ENCODE data around the gene NDUFB5.

Gene NDUFB5

DNA sequence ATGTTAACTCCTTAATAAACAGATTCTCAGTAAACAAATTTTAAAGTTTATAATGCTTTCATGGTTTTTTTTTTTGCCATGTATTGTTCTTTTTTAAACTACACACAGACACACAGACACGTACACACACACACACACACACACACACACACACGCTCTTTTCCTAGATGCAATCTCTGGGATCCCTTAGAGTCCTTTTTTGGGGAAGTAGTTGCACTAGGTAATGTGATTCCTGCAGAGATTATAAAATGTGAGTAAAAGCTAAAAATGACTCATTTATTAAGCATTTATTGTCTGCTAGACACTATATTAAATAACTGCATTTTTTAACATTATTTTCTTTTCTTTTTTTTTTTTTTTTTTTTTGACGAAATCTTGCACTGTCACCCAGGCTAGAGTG lies 19.9 kb downstream of the NDUFB5 start:
- Histone ChIP-seq H3K36me3 (ENCODE audit: control insufficient read depth in 2 of 2, insufficient read depth in 1 of 2, low read length in 2 of 2) (peaks cover 25 to 48% of the 10 kb centered on the region in 2 experiments), H3K4me3 (ENCODE audit: low read depth, low read length) (no peak overlapping the region), H3K9me3 (ENCODE audit: control insufficient read depth, insufficient read depth, low read depth, low read length) (no peaks in the 10 kb centered on the region), H3K27ac (ENCODE audit: extremely low read depth, low read depth, low read length) (no peak overlapping the region), H3K4me1 (ENCODE audit: control insufficient read depth, insufficient read depth, low read length) (no peaks in the 10 kb centered on the region)
- ChIA-PET CTCF (no interaction called here), POLR2A (no interaction called here)
- TF ChIP-seq ZNF280C (tag by site-specific recombination; IDR thresholded peaks at IDR 0.05) (no peak), ZNF629 (tag by site-specific recombination; IDR thresholded peaks at IDR 0.05) (no peak), ZNF677 (tag by site-specific recombination; IDR thresholded peaks at IDR 0.05) (no peak), REPIN1 (tag by site-specific recombination; IDR thresholded peaks at IDR 0.05; ENCODE audit: low read depth) (no peak), ZNF626 (tag by site-specific recombination; IDR thresholded peaks at IDR 0.05) (no peak), ZNF560 (tag by site-specific recombination; IDR thresholded peaks at IDR 0.05; ENCODE audit: borderline replicate concordance) (no peak)

- H3K36me3 ChIP-seq (ENCODE audit: control insufficient read depth in 2 of 2, insufficient read depth in 1 of 2, low read length in 2 of 2): peaks cover 0 to under 1% of the 10 kb centered on the region in 2 experiments; a peak in 1 of 3 replicates
- peak; percentile 76 for TF ChIP-seq PRDM1 (tag by site-specific recombination; IDR thresholded peaks at IDR 0.05)
- TF ChIP-seq ZBTB20 (tag by site-specific recombination; IDR thresholded peaks at IDR 0.05): no peak
- no peaks in the 10 kb centered on the region for H3K4me1 ChIP-seq (ENCODE audit: control insufficient read depth, insufficient read depth, low read length)
- no peaks in the 10 kb centered on the region for H3K9me3 ChIP-seq (ENCODE audit: control insufficient read depth, insufficient read depth, low read depth, low read length)
- H3K27ac ChIP-seq (ENCODE audit: extremely low read depth, low read depth, low read length): no peak overlapping the region
- ChIA-PET POLR2A (interaction anchor here (0.7 to 0.8 kb wide), 2 partner anchors 23 to 25 kb away, joined by 3 to 7 read pairs; no protein-coding TSS in a partner anchor), CTCF (no interaction called here)
- H3K4me3 ChIP-seq (ENCODE audit: low read depth, low read length): no peak overlapping the region
Measured at GRCh38 chr3:179630753-179631451, 26.3 kb downstream of the NDUFB5 start.

DNA sequence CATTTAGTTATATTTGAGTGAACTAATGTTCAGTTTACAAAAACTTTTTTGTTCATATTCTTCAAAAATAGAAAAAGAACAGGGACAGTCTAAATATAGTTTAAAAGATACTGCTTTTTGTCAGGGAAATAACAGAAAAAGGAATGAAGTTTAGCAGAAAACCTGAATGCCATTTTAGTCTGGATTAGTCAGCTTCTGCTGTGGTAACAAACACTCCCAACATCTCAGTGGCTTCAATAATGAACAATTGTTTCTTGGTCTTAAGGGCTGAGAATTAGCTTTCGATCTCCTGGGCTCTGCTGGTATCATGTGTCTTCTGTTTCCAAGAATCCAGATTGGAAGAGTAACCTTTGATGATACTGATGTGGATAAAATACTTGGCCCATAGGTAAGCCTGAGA lies 35.9 kb downstream of the NDUFB5 start:
- H3K36me3 ChIP-seq (ENCODE audit: control insufficient read depth in 2 of 2, insufficient read depth in 1 of 2, low read length in 2 of 2): no peaks in the 10 kb centered on the region
- H3K9me3 ChIP-seq (ENCODE audit: control insufficient read depth, insufficient read depth, low read depth, low read length): no peaks in the 10 kb centered on the region
- no peaks in the 10 kb centered on the region; the same call in 1 of the 2 replicates for H3K4me1 ChIP-seq (ENCODE audit: control insufficient read depth, insufficient read depth, low read length)
- no peak overlapping the region for H3K27ac ChIP-seq (ENCODE audit: extremely low read depth, low read depth, low read length)
- ChIA-PET POLR2A (no interaction called here), CTCF (interaction anchor here (0.6 to 0.7 kb wide), 2 partner anchors 14 to 465 kb away, joined by 3 to 4 read pairs; no protein-coding TSS in a partner anchor)
- H3K4me3 ChIP-seq (ENCODE audit: low read depth, low read length): no peak overlapping the region
- TF ChIP-seq ZNF350 (tag by site-specific recombination; IDR thresholded peaks at IDR 0.05) (no peak), ZNF548 (tag by site-specific recombination; IDR thresholded peaks at IDR 0.05) (no peak), MEIS1 (CRISPR knock-in tag; IDR thresholded peaks at IDR 0.05; ENCODE audit: borderline replicate concordance) (no peak), ZNF174 (tag by site-specific recombination; IDR thresholded peaks at IDR 0.05) (no peak), ZNF175 (tag by site-specific recombination; IDR thresholded peaks at IDR 0.05) (no peak), ZNF280C (tag by site-specific recombination; IDR thresholded peaks at IDR 0.05) (no peak), ZNF768 (tag by site-specific recombination; IDR thresholded peaks at IDR 0.05) (no peak), ZSCAN5A (tag by site-specific recombination; IDR thresholded peaks at IDR 0.05) (no peak), ZNF202 (tag by site-specific recombination; IDR thresholded peaks at IDR 0.05; ENCODE audit: borderline replicate concordance) (no peak)
- TF ChIP-seq, protein P1, sequence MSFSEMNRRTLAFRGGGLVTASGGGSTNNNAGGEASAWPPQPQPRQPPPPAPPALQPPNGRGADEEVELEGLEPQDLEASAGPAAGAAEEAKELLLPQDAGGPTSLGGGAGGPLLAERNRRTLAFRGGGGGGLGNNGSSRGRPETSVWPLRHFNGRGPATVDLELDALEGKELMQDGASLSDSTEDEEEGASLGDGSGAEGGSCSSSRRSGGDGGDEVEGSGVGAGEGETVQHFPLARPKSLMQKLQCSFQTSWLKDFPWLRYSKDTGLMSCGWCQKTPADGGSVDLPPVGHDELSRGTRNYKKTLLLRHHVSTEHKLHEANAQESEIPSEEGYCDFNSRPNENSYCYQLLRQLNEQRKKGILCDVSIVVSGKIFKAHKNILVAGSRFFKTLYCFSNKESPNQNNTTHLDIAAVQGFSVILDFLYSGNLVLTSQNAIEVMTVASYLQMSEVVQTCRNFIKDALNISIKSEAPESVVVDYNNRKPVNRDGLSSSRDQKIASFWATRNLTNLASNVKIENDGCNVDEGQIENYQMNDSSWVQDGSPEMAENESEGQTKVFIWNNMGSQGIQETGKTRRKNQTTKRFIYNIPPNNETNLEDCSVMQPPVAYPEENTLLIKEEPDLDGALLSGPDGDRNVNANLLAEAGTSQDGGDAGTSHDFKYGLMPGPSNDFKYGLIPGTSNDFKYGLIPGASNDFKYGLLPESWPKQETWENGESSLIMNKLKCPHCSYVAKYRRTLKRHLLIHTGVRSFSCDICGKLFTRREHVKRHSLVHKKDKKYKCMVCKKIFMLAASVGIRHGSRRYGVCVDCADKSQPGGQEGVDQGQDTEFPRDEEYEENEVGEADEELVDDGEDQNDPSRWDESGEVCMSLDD (tag by site-specific recombination; IDR thresholded peaks at IDR 0.05): no peak
- TF ChIP-seq, protein P2, sequence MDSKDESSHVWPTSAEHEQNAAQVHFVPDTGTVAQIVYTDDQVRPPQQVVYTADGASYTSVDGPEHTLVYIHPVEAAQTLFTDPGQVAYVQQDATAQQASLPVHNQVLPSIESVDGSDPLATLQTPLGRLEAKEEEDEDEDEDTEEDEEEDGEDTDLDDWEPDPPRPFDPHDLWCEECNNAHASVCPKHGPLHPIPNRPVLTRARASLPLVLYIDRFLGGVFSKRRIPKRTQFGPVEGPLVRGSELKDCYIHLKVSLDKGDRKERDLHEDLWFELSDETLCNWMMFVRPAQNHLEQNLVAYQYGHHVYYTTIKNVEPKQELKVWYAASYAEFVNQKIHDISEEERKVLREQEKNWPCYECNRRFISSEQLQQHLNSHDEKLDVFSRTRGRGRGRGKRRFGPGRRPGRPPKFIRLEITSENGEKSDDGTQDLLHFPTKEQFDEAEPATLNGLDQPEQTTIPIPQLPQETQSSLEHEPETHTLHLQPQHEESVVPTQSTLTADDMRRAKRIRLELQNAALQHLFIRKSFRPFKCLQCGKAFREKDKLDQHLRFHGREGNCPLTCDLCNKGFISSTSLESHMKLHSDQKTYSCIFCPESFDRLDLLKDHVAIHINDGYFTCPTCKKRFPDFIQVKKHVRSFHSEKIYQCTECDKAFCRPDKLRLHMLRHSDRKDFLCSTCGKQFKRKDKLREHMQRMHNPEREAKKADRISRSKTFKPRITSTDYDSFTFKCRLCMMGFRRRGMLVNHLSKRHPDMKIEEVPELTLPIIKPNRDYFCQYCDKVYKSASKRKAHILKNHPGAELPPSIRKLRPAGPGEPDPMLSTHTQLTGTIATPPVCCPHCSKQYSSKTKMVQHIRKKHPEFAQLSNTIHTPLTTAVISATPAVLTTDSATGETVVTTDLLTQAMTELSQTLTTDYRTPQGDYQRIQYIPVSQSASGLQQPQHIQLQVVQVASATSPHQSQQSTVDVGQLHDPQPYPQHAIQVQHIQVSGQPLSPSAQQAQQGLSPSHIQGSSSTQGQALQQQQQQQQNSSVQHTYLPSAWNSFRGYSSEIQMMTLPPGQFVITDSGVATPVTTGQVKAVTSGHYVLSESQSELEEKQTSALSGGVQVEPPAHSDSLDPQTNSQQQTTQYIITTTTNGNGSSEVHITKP (tag by site-specific recombination; IDR thresholded peaks at IDR 0.05): no peak

All from HEK293 (cell line).